Glutamatergic neuron (in vitro differentiated cells): ENCODE measurements around the gene UNC13B. TPM values are rescaled to one million over a fixed set of nuclear protein-coding genes. Genes with fewer than 3 reads are reported as not detected.

Experiments used
- DNase-seq: peaks from one replicate; pipeline ENCODE4 v3.0.0; 2022
- H3K27ac Mint-ChIP-seq: one replicate; pipeline ENCODE4 v1.8.0; 2020; ENCODE audit warnings: mild to moderate bottlenecking, mixed read lengths, inconsistent platforms; ENCODE audit not compliant: unreplicated experiment
- H3K27me3 Mint-ChIP-seq: one replicate; pipeline ENCODE4 v1.8.0; 2020; ENCODE audit warnings: mild to moderate bottlenecking, moderate library complexity, mixed read lengths, inconsistent platforms; ENCODE audit not compliant: unreplicated experiment
- H3K36me3 Mint-ChIP-seq: one replicate; pipeline ENCODE4 v1.8.0; 2020; ENCODE audit warnings: mild to moderate bottlenecking, mixed read lengths, inconsistent platforms; ENCODE audit not compliant: unreplicated experiment
- H3K4me1 Mint-ChIP-seq: one replicate; pipeline ENCODE4 v1.8.0; 2020; ENCODE audit warnings: mild to moderate bottlenecking, low read depth, mixed read lengths, inconsistent platforms; ENCODE audit not compliant: unreplicated experiment
- H3K4me3 Mint-ChIP-seq: one replicate; pipeline ENCODE4 v1.8.0; 2020; ENCODE audit warnings: mild to moderate bottlenecking, mixed read lengths, inconsistent platforms; ENCODE audit not compliant: unreplicated experiment
- H3K9me3 Mint-ChIP-seq: one replicate; pipeline ENCODE4 v1.8.0; 2020; ENCODE audit warnings: mild to moderate bottlenecking, moderate library complexity, mixed read lengths, inconsistent platforms; ENCODE audit not compliant: unreplicated experiment
- total RNA-seq: library from RNA; stranded (reverse); fragmentation: NEBNext Ultra II Directional; extraction: Animal tissue kit (Norgen Biotek cat#: 25700); gene quantifications from one replicate; pipeline ENCODE4 v1.2.1, GENCODE V29; 2021; ENCODE audit not compliant: unreplicated experiment
- TF ChIP-seq, protein P1 (sequence below): fragments of 200-600 bp; sonication (generic); IDR thresholded peaks from one replicate; pipeline ENCODE4 v1.5.0; 2021; ENCODE audit not compliant: partially characterized antibody, unreplicated experiment

The UNC13B gene
- total RNA-seq, 1 donor from 2014 or later, result 90.7 TPM

DNA sequence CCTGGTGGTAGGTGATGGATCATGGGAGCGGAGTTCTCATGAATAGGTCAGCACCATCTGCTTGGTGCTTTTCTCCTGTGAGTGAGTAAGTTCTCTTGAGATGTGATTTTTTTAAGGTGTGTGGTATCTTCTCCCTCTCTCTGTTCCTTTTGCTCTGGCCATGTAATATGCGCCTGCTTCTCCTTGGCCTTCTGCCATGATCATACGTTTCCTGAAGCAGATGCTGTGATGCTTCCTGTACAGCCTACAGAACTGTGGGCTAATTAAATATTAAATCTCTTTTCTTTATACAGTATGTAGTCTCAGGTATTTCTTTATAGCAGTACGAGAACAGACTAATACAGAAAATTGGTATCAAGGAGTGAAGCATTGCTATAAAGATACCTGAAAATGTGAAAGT, 36.4 kb downstream of the UNC13B start:
- Mint-ChIP-seq H3K36me3 (peaks cover 38% of the 10 kb centered on the region), H3K9me3 (peaks cover 12% of the 10 kb centered on the region), H3K27me3 (no peaks in the 10 kb centered on the region), H3K4me3 (no peak overlapping the region), H3K27ac (no peak overlapping the region), H3K4me1 (no peaks in the 10 kb centered on the region)
- DNase-seq, result no peak
- TF ChIP-seq, protein P1, sequence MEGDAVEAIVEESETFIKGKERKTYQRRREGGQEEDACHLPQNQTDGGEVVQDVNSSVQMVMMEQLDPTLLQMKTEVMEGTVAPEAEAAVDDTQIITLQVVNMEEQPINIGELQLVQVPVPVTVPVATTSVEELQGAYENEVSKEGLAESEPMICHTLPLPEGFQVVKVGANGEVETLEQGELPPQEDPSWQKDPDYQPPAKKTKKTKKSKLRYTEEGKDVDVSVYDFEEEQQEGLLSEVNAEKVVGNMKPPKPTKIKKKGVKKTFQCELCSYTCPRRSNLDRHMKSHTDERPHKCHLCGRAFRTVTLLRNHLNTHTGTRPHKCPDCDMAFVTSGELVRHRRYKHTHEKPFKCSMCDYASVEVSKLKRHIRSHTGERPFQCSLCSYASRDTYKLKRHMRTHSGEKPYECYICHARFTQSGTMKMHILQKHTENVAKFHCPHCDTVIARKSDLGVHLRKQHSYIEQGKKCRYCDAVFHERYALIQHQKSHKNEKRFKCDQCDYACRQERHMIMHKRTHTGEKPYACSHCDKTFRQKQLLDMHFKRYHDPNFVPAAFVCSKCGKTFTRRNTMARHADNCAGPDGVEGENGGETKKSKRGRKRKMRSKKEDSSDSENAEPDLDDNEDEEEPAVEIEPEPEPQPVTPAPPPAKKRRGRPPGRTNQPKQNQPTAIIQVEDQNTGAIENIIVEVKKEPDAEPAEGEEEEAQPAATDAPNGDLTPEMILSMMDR, result no peak

DNA sequence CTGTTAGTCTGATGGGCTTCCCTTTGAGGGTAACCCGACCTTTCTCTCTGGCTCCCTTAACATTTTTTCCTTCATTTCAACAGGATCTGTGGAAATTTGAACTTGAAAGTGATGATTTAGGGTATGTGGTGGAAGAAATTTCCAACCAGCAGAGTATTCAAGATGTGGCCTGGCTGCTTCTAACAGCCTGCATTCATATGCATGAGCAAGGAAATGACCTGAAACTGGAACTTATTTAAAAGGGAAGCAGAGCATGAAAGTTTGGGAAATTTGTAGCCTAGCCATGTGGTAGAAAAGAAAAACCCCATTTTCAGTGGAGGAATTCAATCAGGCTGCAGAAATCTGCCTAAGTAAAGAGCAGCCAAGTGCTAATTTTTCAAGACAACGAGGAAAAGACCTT, 41.7 kb downstream of the UNC13B start:
- Mint-ChIP-seq H3K4me1 (no peaks in the 10 kb centered on the region), H3K27ac (no peak overlapping the region), H3K27me3 (no peaks in the 10 kb centered on the region), H3K4me3 (no peak overlapping the region), H3K36me3 (peaks cover 25% of the 10 kb centered on the region), H3K9me3 (peaks cover 16% of the 10 kb centered on the region)
- TF ChIP-seq, protein P1, result no peak
- no peak for DNase-seq

DNA sequence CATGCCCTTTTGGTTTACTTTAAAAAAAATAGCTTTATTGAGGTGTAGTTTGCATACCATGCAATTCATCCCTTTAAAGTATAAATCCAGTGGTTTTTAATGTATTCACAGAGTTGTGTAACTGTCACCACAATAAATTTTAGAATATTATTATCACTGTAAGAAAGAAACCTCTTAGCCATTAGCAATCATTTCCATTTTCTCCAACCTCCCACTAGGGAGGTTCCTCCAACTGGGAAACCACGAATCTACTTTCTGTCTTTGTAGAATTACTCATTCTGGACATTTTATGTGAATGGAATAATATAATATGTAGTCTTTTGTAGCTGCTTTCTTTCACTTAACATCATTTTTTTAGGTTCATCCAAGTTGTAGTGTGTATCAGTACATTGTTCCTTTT, 43.5 kb downstream of the UNC13B start:
- no peaks in the 10 kb centered on the region for H3K27me3 Mint-ChIP-seq
- no peak overlapping the region for H3K4me3 Mint-ChIP-seq
- H3K36me3 Mint-ChIP-seq, result peaks cover 19% of the 10 kb centered on the region
- H3K4me1 Mint-ChIP-seq, result no peaks in the 10 kb centered on the region
- DNase-seq, result no peak
- TF ChIP-seq, protein P1, result no peak
- H3K27ac Mint-ChIP-seq, result no peak overlapping the region
- peaks cover 15% of the 10 kb centered on the region for H3K9me3 Mint-ChIP-seq

- no peak for DNase-seq
- no peaks in the 10 kb centered on the region for H3K36me3 Mint-ChIP-seq
- no peaks in the 10 kb centered on the region for H3K27me3 Mint-ChIP-seq
- H3K9me3 Mint-ChIP-seq, result no peaks in the 10 kb centered on the region
- no peak overlapping the region for H3K4me3 Mint-ChIP-seq
- H3K4me1 Mint-ChIP-seq, result no peaks in the 10 kb centered on the region
- H3K27ac Mint-ChIP-seq, result no peak overlapping the region
- TF ChIP-seq, protein P1, result no peak
Observed at GRCh38 chr9:35211854-35212253, 50.0 kb downstream of the UNC13B start.

DNA sequence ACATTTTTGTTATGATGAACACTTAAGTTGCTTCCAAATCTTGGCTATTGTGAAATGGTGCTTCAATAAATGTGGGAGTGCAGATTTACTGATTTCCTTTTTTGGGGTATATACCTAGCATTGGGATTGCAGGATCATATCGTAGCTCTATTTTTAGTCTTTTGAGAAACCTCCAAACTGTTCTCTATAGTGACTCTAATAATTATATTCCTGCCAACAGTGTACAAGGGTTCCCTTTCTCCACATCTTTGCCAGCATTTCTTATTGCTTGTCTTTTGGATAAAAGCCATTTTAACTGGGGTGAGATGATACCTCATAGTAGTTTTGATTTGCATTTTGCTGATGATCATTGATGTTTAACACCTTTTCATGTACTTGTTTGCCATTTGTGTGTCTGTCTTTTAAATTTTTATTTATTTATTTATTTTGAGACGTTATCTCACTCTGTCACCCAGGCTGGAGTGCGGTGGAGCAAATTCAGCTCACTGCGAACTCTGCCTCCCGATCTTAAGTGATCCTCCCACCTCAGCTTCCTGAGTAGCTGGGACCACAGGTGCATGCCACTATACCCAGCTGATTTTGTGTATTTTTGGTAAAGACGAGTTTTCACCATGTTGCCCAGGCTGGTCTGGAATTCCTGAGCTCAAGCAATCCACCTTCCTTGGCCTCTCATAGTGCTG, 59.0 kb downstream of the UNC13B start:
- TF ChIP-seq, protein P1, result no peak
- Mint-ChIP-seq H3K4me3 (no peak overlapping the region), H3K4me1 (no peaks in the 10 kb centered on the region), H3K36me3 (peaks cover 8% of the 10 kb centered on the region), H3K27ac (no peak overlapping the region), H3K27me3 (no peaks in the 10 kb centered on the region), H3K9me3 (no peaks in the 10 kb centered on the region)
- no peak for DNase-seq
